A549 (cell line): Measurements from ENCODE around the gene ARHGAP9.

Source experiments
- EHMT2 ChIP-seq: fragments of 200-600 bp; sonication (generic); IDR thresholded peaks from 2 replicates; pipeline ENCODE4 v1.6.1; 2016; ENCODE audit warnings: antibody characterized with exemption, low read depth, mild to moderate bottlenecking, moderate library complexity
- POLR2A ChIP-seq: IDR thresholded peaks from 2 replicates; pipeline ENCODE4 v1.6.1; 2012; ENCODE audit warnings: mild to moderate bottlenecking, low read length
- RAD21 ChIP-seq, 2 experiments: fragments of >200 bp in 1 of 2; sonication (Bioruptor Twin) in 1 of 2; formaldehyde crosslinking in 1 of 2; IDR thresholded peaks in 1 of 2; conservative IDR thresholded peaks in 1 of 2; 2 replicates in 1 of 2; 3 replicates in 1 of 2; pipeline ENCODE4 v1.6.1; 2012 to 2018; ENCODE audit warnings: inconsistent platforms in 1 of 2
- TF ChIP-seq, protein P1 (sequence below): fragments of >200 bp; sonication (Bioruptor Twin); formaldehyde crosslinking; IDR thresholded peaks from 3 replicates; pipeline ENCODE4 v1.5.1; 2016
- TF ChIP-seq, protein P2 (sequence below): fragments of 450-650 bp; IDR thresholded peaks from 2 replicates; pipeline ENCODE4 v1.6.1; 2014; ENCODE audit warnings: antibody characterized with exemption

DNA sequence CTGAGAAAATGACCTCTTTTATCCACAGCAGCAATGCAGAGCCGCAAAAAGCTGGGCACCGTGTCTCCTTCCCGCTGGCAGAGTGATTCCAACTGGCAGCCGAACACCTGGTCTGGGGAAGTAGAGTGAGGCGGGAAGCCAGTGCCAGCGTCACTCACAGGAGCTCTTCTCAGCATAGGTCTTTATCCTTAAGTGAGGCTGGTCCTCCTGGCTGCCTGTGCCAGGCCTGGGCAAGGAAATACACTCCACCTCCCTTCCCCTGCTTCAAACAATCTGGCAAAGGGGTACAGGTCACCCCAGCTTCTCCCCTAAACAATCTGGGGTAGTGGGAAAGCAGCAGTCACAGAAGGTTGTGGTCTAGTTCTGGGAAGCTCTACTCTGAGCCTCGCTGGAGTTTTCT, 4.8 kb downstream of the ARHGAP9 start:
- TF ChIP-seq, protein P1, sequence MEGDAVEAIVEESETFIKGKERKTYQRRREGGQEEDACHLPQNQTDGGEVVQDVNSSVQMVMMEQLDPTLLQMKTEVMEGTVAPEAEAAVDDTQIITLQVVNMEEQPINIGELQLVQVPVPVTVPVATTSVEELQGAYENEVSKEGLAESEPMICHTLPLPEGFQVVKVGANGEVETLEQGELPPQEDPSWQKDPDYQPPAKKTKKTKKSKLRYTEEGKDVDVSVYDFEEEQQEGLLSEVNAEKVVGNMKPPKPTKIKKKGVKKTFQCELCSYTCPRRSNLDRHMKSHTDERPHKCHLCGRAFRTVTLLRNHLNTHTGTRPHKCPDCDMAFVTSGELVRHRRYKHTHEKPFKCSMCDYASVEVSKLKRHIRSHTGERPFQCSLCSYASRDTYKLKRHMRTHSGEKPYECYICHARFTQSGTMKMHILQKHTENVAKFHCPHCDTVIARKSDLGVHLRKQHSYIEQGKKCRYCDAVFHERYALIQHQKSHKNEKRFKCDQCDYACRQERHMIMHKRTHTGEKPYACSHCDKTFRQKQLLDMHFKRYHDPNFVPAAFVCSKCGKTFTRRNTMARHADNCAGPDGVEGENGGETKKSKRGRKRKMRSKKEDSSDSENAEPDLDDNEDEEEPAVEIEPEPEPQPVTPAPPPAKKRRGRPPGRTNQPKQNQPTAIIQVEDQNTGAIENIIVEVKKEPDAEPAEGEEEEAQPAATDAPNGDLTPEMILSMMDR = no peak
- TF ChIP-seq, protein P2, sequence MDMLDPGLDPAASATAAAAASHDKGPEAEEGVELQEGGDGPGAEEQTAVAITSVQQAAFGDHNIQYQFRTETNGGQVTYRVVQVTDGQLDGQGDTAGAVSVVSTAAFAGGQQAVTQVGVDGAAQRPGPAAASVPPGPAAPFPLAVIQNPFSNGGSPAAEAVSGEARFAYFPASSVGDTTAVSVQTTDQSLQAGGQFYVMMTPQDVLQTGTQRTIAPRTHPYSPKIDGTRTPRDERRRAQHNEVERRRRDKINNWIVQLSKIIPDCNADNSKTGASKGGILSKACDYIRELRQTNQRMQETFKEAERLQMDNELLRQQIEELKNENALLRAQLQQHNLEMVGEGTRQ = no peak
- TF ChIP-seq POLR2A = no peak
- TF ChIP-seq RAD21 (conservative IDR thresholded peaks at IDR 0.05 in 1 of 2, IDR thresholded peaks at IDR 0.05 in 1 of 2) = no peak
- TF ChIP-seq EHMT2 = no peak
